HG02840 (cell line): Measurements from ENCODE around the gene PLEKHM1.
"Not testable (repeated sequence)": the region's sequence is repeated elsewhere in the genome, so short reads cannot be mapped to it uniquely, and the experiment has no call there.

Source experiments
- ATAC-seq: cut with Tn5 transposase; IDR thresholded peaks from one replicate; pipeline ENCODE4 v1.9.1; 2021; ENCODE audit warnings: mild to moderate bottlenecking, moderate library complexity, moderate number of reproducible peaks; ENCODE audit not compliant: unreplicated experiment, low FRiP score

Gene PLEKHM1

GRCh38 chr17:45490615-45491433 lies at the start of gene PLEKHM1:
Gene PLEKHM1, minus strand, starts transcription at chr17:45490721. Its CDS starts 8,237 bp downstream, at chr17:45482484.
- peak; percentile 87 for ATAC-seq

GRCh38 chr17:45538168-45538567 lies 47.6 kb upstream of the PLEKHM1 start:
- not testable (repeated sequence) for ATAC-seq

GRCh38 chr17:45506072-45506471 lies 15.6 kb upstream of the PLEKHM1 start:
- not testable (repeated sequence) for ATAC-seq

- not testable (repeated sequence) for ATAC-seq
Observed at GRCh38 chr17:45505183-45505582, 14.7 kb upstream of the PLEKHM1 start.

GRCh38 chr17:45501092-45501707 lies 10.7 kb upstream of the PLEKHM1 start:
- not testable (repeated sequence) for ATAC-seq

- ATAC-seq, result not testable (repeated sequence)
Observed at GRCh38 chr17:45500478-45500877, 10.0 kb upstream of the PLEKHM1 start.

- ATAC-seq, result not testable (repeated sequence)
Observed at GRCh38 chr17:45499208-45499607, 8.7 kb upstream of the PLEKHM1 start.

- not testable (repeated sequence) for ATAC-seq
Observed at GRCh38 chr17:45498377-45498776, 7.9 kb upstream of the PLEKHM1 start.

- ATAC-seq, result not testable (repeated sequence)
Observed at GRCh38 chr17:45497449-45497848, 6.9 kb upstream of the PLEKHM1 start.

GRCh38 chr17:45496507-45496906 lies 6.0 kb upstream of the PLEKHM1 start:
- ATAC-seq, result not testable (repeated sequence)

GRCh38 chr17:45494556-45494955 lies 4.0 kb upstream of the PLEKHM1 start:
- not testable (repeated sequence) for ATAC-seq

- not testable (repeated sequence) for ATAC-seq
Observed at GRCh38 chr17:45492156-45492555, 1.6 kb upstream of the PLEKHM1 start.

- peak; percentile 21 for ATAC-seq
Observed at GRCh38 chr17:45490198-45490597, 323 bp downstream of the PLEKHM1 start.

- ATAC-seq, result not testable (repeated sequence)
Observed at GRCh38 chr17:45487704-45488103, 2.8 kb downstream of the PLEKHM1 start.

- not testable (repeated sequence) for ATAC-seq
Observed at GRCh38 chr17:45483591-45484216, 6.8 kb downstream of the PLEKHM1 start.

- not testable (repeated sequence) for ATAC-seq
Observed at GRCh38 chr17:45483177-45483576, 7.3 kb downstream of the PLEKHM1 start.

GRCh38 chr17:45482317-45482716 lies 8.2 kb downstream of the PLEKHM1 start:
- ATAC-seq, result not testable (repeated sequence)

- ATAC-seq, result not testable (repeated sequence)
Observed at GRCh38 chr17:45475436-45475835, 15.1 kb downstream of the PLEKHM1 start.

- not testable (repeated sequence) for ATAC-seq
Observed at GRCh38 chr17:45472249-45472648, 18.3 kb downstream of the PLEKHM1 start.

GRCh38 chr17:45469204-45469563 lies 21.3 kb downstream of the PLEKHM1 start:
- not testable (repeated sequence) for ATAC-seq
